22Rv1 (cell line): ENCODE results near the gene CALM3.
"Not testable (repeated sequence)": the region's sequence is repeated elsewhere in the genome, so short reads cannot be mapped to it uniquely, and the experiment has no call there.

Experiments used
- ZFX ChIP-seq: fragments of 450-650 bp; IDR thresholded peaks from 2 replicates; pipeline ENCODE4 v1.6.1; 2017; ENCODE audit warnings: antibody characterized with exemption, borderline replicate concordance
- TF ChIP-seq, protein P1 (sequence below): fragments of 450-650 bp; IDR thresholded peaks from 2 replicates; pipeline ENCODE4 v1.5.1; 2017; ENCODE audit warnings: mild to moderate bottlenecking

DNA sequence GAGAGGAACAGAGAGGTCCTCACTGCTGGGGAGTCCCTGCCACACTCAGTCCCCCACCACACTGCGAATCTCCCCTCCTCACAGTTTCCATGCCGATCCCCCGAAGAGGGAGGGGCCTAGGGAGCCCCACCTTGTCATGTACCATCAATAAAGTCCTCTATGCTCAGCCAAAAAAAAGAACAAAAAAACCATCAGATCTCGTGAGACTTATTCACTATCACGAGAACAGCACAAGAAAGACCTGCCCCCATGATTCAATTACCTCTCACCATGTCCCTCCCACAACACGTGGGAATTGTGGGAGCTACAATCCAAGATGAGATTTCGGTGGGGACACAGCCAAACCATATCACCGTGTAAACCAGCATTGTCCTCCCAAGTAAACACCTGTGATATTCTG lies 41.5 kb upstream of the CALM3 start:
- TF ChIP-seq, protein P1, sequence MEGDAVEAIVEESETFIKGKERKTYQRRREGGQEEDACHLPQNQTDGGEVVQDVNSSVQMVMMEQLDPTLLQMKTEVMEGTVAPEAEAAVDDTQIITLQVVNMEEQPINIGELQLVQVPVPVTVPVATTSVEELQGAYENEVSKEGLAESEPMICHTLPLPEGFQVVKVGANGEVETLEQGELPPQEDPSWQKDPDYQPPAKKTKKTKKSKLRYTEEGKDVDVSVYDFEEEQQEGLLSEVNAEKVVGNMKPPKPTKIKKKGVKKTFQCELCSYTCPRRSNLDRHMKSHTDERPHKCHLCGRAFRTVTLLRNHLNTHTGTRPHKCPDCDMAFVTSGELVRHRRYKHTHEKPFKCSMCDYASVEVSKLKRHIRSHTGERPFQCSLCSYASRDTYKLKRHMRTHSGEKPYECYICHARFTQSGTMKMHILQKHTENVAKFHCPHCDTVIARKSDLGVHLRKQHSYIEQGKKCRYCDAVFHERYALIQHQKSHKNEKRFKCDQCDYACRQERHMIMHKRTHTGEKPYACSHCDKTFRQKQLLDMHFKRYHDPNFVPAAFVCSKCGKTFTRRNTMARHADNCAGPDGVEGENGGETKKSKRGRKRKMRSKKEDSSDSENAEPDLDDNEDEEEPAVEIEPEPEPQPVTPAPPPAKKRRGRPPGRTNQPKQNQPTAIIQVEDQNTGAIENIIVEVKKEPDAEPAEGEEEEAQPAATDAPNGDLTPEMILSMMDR, result not testable (repeated sequence)
- TF ChIP-seq ZFX, result not testable (repeated sequence)
